Calu3 (cell line): ENCODE data around the gene RABGAP1L. TPM values are rescaled to one million over a fixed set of nuclear protein-coding genes. Genes with fewer than 3 reads are reported as not detected.
A peak's percentile ranks its signal among the peaks of the same experiment; 100 is the strongest.

Source experiments
- BruUV-seq: library from RNA; stranded (reverse); fragments of 400-500 nt; replicated peaks from 2 replicates; lab custom pipeline; 2021; lab: Mats Ljungman, UMichigan
- CTCF ChIA-PET: fragments of 300-600 bp; sonication (Branson Sonifier 250); formaldehyde crosslinking; loops from one replicate; lab custom pipeline; 2022; ENCODE audit warnings: antibody characterized with exemption; lab: Charles Lee
- DNase-seq: peaks from one replicate; pipeline ENCODE4 v3.0.0; 2022
- H3K27ac Mint-ChIP-seq: one replicate; pipeline ENCODE4 v1.8.0; 2022; ENCODE audit warnings: mixed read lengths; ENCODE audit not compliant: unreplicated experiment
- H3K27me3 Mint-ChIP-seq: one replicate; pipeline ENCODE4 v1.8.0; 2022; ENCODE audit warnings: mixed read lengths; ENCODE audit not compliant: unreplicated experiment
- H3K36me3 Mint-ChIP-seq: one replicate; pipeline ENCODE4 v1.8.0; 2022; ENCODE audit warnings: mild to moderate bottlenecking, moderate library complexity, mixed read lengths; ENCODE audit not compliant: insufficient read depth, unreplicated experiment
- H3K4me1 Mint-ChIP-seq: one replicate; pipeline ENCODE4 v1.8.0; 2022; ENCODE audit warnings: mild to moderate bottlenecking, low read depth, mixed read lengths; ENCODE audit not compliant: unreplicated experiment
- H3K4me3 Mint-ChIP-seq: one replicate; pipeline ENCODE4 v1.8.0; 2022; ENCODE audit warnings: mild to moderate bottlenecking, low read depth, moderate library complexity, mixed read lengths; ENCODE audit not compliant: unreplicated experiment
- H3K9me3 Mint-ChIP-seq: one replicate; pipeline ENCODE4 v1.8.0; 2022; ENCODE audit warnings: low read depth, mixed read lengths; ENCODE audit not compliant: unreplicated experiment
- intact Hi-C: fragments of 100-400 bp; cut with micrococcal nuclease; formaldehyde crosslinking; loops from one replicate; pipeline ENCODE4 v1.10.0; 2022; ENCODE audit not compliant: unreplicated experiment
- total RNA-seq: library from RNA; stranded (reverse); gene quantifications from 2 replicates; pipeline ENCODE4 v1.2.3, GENCODE V29; 2022
- TF ChIP-seq, protein P1 (sequence below): fragments of 200-600 bp; IDR thresholded peaks from one replicate; pipeline ENCODE4 v1.8.0; 2022; ENCODE audit warnings: antibody characterized with exemption; ENCODE audit not compliant: unreplicated experiment

The RABGAP1L gene
- total RNA-seq, 1 experiment from 2014 or later: 135 TPM

DNA sequence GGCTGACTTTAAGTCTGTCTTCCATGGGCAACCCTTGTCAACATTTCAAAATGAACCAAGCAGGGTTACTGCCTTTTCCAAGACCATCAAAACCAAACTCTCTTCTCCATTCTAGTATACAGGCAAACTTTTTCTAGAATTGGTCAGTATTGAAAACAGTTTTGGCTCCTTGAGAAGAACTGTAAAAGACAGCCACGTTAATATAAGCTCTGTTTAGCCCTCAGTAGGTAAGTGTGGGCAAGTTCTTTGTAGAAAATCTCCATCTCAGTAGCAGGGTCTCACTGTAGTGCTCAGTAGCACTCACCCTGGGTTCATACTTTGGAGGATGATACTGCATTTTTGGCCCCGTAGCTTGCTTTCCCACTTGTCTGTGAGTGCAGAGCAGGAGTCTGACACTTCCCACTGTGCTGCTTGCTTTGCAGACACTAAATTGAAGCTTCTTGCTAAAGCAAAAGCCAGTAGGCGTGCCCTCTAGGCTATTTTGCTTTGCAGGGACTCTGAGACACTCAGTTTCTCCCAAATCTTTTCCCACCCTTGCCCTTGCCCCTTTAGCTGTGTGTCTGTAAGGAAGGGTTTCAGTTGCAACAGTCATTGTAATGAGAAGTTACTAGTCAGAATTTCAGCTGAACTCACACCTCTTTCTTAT lies 806.2 kb downstream of the RABGAP1L start:
- Mint-ChIP-seq H3K4me1 (peaks cover 66% of the 10 kb centered on the region), H3K36me3 (peaks cover 23% of the 10 kb centered on the region), H3K27me3 (no peaks in the 10 kb centered on the region), H3K27ac (peak overlapping the region; percentile 75), H3K9me3 (no peaks in the 10 kb centered on the region), H3K4me3 (peak overlapping the region; percentile 1)
- DNase-seq: no peak
- TF ChIP-seq, protein P1, sequence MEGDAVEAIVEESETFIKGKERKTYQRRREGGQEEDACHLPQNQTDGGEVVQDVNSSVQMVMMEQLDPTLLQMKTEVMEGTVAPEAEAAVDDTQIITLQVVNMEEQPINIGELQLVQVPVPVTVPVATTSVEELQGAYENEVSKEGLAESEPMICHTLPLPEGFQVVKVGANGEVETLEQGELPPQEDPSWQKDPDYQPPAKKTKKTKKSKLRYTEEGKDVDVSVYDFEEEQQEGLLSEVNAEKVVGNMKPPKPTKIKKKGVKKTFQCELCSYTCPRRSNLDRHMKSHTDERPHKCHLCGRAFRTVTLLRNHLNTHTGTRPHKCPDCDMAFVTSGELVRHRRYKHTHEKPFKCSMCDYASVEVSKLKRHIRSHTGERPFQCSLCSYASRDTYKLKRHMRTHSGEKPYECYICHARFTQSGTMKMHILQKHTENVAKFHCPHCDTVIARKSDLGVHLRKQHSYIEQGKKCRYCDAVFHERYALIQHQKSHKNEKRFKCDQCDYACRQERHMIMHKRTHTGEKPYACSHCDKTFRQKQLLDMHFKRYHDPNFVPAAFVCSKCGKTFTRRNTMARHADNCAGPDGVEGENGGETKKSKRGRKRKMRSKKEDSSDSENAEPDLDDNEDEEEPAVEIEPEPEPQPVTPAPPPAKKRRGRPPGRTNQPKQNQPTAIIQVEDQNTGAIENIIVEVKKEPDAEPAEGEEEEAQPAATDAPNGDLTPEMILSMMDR: no peak
- intact Hi-C loops: loop anchor here (1.0 to 5.0 kb wide), 2 partner anchors 73 to 90 kb away; no protein-coding TSS in a partner anchor
- CTCF ChIA-PET: interaction anchor here (0.5 to 1.4 kb wide), 5 partner anchors 11 to 111 kb away, joined by 3 to 11 read pairs (median 3); no protein-coding TSS in a partner anchor
- BruUV-seq: no TSS peak

DNA sequence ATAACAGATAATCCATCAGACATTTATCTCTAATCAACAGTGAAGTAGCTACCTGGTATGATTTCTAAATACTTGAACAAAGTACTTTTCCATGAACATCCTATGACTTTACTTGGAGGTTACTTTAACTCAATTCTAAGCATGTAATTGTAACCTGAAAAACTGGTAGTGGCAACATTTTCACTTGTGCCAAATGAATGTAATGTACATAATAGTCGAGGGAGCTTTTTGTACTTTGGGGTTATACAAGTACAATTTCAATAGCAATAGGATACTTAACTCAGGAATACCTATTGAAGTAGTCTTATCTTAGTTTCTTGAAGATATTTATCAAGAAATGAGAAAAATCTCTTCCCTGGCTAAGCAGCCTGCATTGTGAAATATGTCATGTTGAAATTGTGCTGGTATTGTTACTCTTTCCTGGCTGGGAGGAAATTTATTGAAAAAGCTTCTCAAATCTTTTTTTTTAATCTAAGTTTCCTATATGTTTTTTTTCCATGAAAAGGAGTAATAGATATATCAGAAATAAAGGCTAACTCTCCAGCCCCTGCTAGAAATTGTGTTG lies 806.8 kb downstream of the RABGAP1L start:
- intact Hi-C loops: loop anchor here (1.0 to 5.0 kb wide), 2 partner anchors 74 to 91 kb away; no protein-coding TSS in a partner anchor
- TF ChIP-seq, protein P1: no peak
- H3K4me1 Mint-ChIP-seq: peaks cover 66% of the 10 kb centered on the region
- no peak for DNase-seq
- H3K27me3 Mint-ChIP-seq: no peaks in the 10 kb centered on the region
- CTCF ChIA-PET: interaction anchor here (0.5 to 1.4 kb wide), 5 partner anchors 10 to 111 kb away, joined by 3 to 11 read pairs (median 3); no protein-coding TSS in a partner anchor
- BruUV-seq: no TSS peak
- H3K36me3 Mint-ChIP-seq: peaks cover 23% of the 10 kb centered on the region
- no peaks in the 10 kb centered on the region for H3K9me3 Mint-ChIP-seq
- no peak overlapping the region for H3K4me3 Mint-ChIP-seq
- H3K27ac Mint-ChIP-seq: peak overlapping the region; percentile 72

DNA sequence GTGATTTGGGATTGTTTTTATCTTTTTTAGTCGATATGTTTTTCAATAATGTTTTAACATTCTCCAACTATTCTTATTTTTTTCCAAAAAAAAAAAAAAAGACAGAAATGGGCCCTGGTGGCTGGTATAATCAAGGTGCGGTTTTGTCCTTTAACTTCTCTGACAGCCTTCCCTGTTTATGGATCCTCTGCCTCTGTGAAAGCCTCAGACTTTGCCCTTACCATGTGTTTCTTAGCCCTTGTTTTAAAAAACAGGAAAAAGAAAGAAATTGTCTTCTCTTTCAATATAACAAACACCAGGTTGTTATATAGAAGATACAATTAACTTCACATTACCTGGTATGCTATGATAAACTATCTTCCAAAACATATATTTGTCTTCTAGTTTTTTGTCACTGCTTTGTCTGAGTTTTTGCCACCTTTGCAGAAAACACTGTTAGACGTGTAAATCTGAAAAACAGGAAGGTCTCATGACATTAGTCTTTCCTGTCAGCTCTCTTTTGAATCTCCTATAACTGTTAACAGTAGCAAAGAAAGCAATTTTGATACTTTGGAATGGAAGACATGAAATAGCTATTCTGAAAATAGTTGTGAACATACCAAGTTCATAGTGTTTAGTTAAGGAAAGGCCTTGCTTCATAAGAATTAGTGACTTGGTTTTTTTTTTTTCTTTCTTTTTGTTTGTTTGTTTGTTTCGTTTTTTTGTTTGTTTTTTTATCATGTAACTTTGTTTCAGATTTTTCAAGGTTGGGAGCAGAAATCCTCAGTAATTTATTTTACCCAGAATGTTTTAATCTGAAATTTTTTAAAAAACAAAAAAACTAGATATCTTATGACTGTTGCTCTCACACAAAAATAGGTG lies 808.8 kb downstream of the RABGAP1L start:
- Mint-ChIP-seq H3K27me3 (no peaks in the 10 kb centered on the region), H3K4me1 (peaks cover 83% of the 10 kb centered on the region), H3K9me3 (no peaks in the 10 kb centered on the region), H3K27ac (peak overlapping the region; percentile 81), H3K36me3 (peaks cover 36% of the 10 kb centered on the region), H3K4me3 (no peak overlapping the region)
- no peak for DNase-seq
- TF ChIP-seq, protein P1: no peak
- BruUV-seq: no TSS peak
- intact Hi-C loops: loop anchor here (2.0 to 5.0 kb wide), 2 partner anchors 31 to 76 kb away; partner anchors contain the start of gene CACYBP
- CTCF ChIA-PET: interaction anchor here (0.6 to 1.0 kb wide), 7 partner anchors 14 to 681 kb away, joined by 3 to 6 read pairs (median 3); no protein-coding TSS in a partner anchor

DNA sequence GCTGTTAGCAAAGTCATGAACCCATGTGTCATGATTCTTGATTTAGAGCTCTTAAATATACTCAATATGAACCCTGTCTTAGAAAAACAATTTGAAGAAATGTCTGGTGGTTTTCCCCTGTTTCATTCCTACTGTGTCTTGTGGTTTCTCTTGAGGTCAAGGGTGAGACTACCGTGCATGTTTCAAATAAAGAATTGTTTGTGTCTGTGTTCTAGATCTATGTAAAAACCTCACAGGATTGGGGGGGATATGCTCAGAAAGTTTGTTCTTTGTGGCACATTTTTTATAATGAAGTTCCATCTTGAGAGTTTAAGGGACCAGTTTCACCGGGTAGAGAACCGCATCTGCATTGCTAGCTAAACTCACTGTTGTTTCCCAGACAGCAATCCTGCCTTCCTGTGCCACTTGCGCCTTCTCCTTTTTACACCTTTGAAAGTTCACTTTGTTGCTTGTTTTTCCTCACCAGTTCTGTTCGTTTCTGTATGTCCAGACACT lies 809.5 kb downstream of the RABGAP1L start:
- intact Hi-C loops: loop anchor here (2.0 to 5.0 kb wide), 2 partner anchors 30 to 76 kb away; partner anchors contain the start of gene CACYBP
- no peaks in the 10 kb centered on the region for H3K9me3 Mint-ChIP-seq
- H3K27me3 Mint-ChIP-seq: no peaks in the 10 kb centered on the region
- peaks cover 76% of the 10 kb centered on the region for H3K4me1 Mint-ChIP-seq
- DNase-seq: peak; percentile 57
- CTCF ChIA-PET: interaction anchor here (0.6 to 1.0 kb wide), 7 partner anchors 15 to 681 kb away, joined by 3 to 6 read pairs (median 3); no protein-coding TSS in a partner anchor
- peaks cover 42% of the 10 kb centered on the region for H3K36me3 Mint-ChIP-seq
- TF ChIP-seq, protein P1: no peak
- peak overlapping the region; percentile 81 for H3K27ac Mint-ChIP-seq
- H3K4me3 Mint-ChIP-seq: peak overlapping the region; percentile 1
- BruUV-seq: no TSS peak
